ACC112 (cell line): ENCODE results near the gene NMNAT2.

Source experiments
- H2AFZ ChIP-seq: fragments of 200-600 bp; sonication (generic); one replicate; pipeline ENCODE4 v1.6.0; 2017; ENCODE audit warnings: antibody characterized with exemption, low read length; ENCODE audit not compliant: unreplicated experiment
- H3K27ac ChIP-seq: fragments of 200-600 bp; sonication (generic); 2 replicates; pipeline ENCODE4 v1.5.1; 2014; ENCODE audit warnings: low read depth, mild to moderate bottlenecking, antibody characterized with exemption, low read length, moderate library complexity
- H3K27me3 ChIP-seq: fragments of 200-600 bp; sonication (generic); 2 replicates; pipeline ENCODE4 v1.6.1; 2014; ENCODE audit warnings: mild to moderate bottlenecking, antibody characterized with exemption, low read length, moderate library complexity, mixed read lengths; ENCODE audit not compliant: insufficient read depth
- H3K36me3 ChIP-seq: fragments of 200-600 bp; sonication (generic); 2 replicates; pipeline ENCODE4 v1.6.1; 2016; ENCODE audit warnings: mild to moderate bottlenecking, antibody characterized with exemption, low read length, moderate library complexity, mixed read lengths; ENCODE audit not compliant: insufficient read depth
- H3K4me1 ChIP-seq: fragments of 200-600 bp; sonication (generic); one replicate; pipeline ENCODE4 v1.6.1; 2016; ENCODE audit warnings: low read length, mixed read lengths; ENCODE audit not compliant: insufficient read depth, unreplicated experiment, control insufficient read depth
- H3K4me3 ChIP-seq: fragments of 200-600 bp; sonication (generic); 2 replicates; pipeline ENCODE4 v1.5.1; 2014; ENCODE audit warnings: mild to moderate bottlenecking, low read depth, low read length
- H3K79me2 ChIP-seq: fragments of 200-600 bp; sonication (generic); one replicate; pipeline ENCODE4 v1.6.0; 2016; ENCODE audit warnings: low read length; ENCODE audit not compliant: control insufficient read depth, unreplicated experiment, insufficient read depth

The NMNAT2 gene

DNA sequence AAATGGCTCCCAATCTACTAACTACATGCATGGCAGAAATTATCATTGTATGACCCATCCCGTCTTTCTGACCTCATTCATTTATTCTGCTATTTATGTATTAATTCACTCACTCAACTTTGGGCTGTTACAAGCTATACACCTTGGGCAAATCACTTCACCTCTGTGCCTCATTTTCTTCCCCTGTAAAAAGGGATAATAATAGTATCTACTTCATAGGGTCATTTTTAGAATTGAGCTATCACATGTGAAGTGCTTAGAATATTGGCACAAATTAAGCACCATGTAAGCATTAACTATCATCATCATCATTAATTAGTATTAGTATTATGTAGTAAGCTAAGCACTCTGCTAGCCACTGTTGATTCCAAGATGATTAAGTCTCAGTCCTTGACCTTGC, 52.1 kb downstream of the NMNAT2 start:
- no peak overlapping the region for H3K27ac ChIP-seq
- no peaks in the 10 kb centered on the region for H3K36me3 ChIP-seq
- peaks cover 5% of the 10 kb centered on the region for H3K4me1 ChIP-seq
- no peak overlapping the region for H2AFZ ChIP-seq
- no peaks in the 10 kb centered on the region for H3K79me2 ChIP-seq
- H3K4me3 ChIP-seq = no peak overlapping the region
- peaks cover 14% of the 10 kb centered on the region; the same call in 1 of the 2 replicates for H3K27me3 ChIP-seq

DNA sequence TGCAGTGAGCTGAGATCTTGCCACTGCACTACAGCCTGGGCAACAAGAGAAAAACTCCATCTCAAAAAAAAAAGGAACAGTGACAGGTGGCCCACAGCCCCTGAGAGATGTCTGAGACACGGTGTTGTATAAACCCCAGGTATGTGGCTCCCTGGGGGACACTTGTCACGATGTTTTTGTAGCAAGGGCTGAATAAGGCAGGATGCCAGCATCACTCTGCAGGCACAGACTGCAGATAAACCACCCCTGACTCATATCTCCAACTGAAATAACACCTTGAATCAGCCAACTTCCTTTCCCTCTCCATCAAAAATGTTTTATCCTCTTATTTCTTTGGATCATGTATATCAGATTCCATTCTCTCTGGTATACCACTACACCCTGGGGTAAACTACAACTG, 52.5 kb downstream of the NMNAT2 start:
- H2AFZ ChIP-seq = no peak overlapping the region
- H3K79me2 ChIP-seq = no peaks in the 10 kb centered on the region
- no peak overlapping the region for H3K4me3 ChIP-seq
- H3K27me3 ChIP-seq = peaks cover 11% of the 10 kb centered on the region; the same call in 1 of the 2 replicates
- no peak overlapping the region for H3K27ac ChIP-seq
- H3K36me3 ChIP-seq = no peaks in the 10 kb centered on the region
- peaks cover 5% of the 10 kb centered on the region for H3K4me1 ChIP-seq

DNA sequence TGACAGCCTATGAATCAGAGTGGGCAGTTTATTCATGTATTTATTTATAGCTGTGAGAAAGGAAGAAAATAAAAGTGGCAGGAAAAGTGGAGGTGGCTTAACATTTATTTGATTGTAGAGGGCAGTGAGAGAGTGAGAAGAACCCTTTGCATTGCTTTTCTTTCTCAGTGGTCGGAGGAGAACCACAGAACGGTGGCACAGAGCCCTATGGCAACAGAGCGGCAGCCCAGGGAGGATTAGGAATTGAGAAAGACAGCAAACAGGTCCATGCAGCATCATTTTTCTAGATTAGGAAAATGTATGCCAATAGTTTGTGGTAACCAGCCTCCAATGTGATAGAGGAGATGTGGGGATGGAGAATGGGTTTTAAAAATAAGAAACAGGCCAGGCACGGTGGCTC, 53.1 kb downstream of the NMNAT2 start:
- H2AFZ ChIP-seq = no peak overlapping the region
- no peaks in the 10 kb centered on the region for H3K79me2 ChIP-seq
- H3K27me3 ChIP-seq = peaks cover 9% of the 10 kb centered on the region; the same call in 1 of the 2 replicates
- no peaks in the 10 kb centered on the region for H3K36me3 ChIP-seq
- peaks cover 7% of the 10 kb centered on the region for H3K4me1 ChIP-seq
- H3K27ac ChIP-seq = no peak overlapping the region
- H3K4me3 ChIP-seq = no peak overlapping the region

DNA sequence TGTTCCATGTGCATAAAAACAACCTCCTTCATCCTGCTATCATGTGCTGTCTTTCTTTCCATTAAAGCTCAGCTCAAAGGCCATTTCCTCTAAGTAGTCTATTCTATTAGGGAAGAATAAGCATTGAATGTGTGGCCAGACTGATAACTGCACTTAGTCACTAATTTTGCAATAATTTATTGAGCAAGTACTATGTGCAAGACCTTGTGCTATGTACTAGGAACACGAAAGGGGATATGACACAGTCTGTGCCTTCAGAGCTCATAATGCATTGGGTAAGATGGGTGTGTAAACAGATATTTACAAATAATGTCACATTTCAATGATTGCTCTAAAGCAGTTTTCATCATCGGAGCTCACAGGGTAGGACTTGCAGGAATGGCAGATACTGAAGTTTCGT, 54.2 kb downstream of the NMNAT2 start:
- peaks cover 14% of the 10 kb centered on the region for H3K27me3 ChIP-seq
- no peaks in the 10 kb centered on the region for H3K36me3 ChIP-seq
- peaks cover 9% of the 10 kb centered on the region for H3K4me1 ChIP-seq
- H3K4me3 ChIP-seq = no peak overlapping the region
- H3K27ac ChIP-seq = no peak overlapping the region; the same call in 1 of the 2 replicates
- no peaks in the 10 kb centered on the region for H3K79me2 ChIP-seq
- H2AFZ ChIP-seq = no peak overlapping the region

DNA sequence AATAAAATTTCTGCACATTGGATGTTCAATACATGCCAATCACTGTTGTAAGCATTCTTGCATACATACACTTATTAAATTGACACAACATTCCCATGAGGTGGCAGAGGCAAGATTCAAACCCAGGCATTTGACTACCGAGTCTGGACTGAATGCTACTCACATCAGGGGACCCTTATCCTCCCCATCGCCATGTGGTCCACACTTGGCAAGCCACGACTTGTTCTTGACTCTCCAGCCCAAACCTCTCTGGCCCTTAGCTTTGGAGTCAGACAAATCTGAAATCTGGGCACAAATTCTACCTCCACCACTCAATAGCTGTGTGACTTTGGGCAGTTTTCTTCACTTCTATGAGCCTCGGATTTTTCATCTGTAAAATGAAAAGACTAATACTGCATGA, 57.1 kb downstream of the NMNAT2 start:
- Histone ChIP-seq H3K79me2 (no peaks in the 10 kb centered on the region), H2AFZ (no peak overlapping the region), H3K27me3 (peaks cover 21% of the 10 kb centered on the region), H3K4me3 (no peak overlapping the region), H3K36me3 (no peaks in the 10 kb centered on the region), H3K4me1 (peaks cover 8% of the 10 kb centered on the region), H3K27ac (no peak overlapping the region)

DNA sequence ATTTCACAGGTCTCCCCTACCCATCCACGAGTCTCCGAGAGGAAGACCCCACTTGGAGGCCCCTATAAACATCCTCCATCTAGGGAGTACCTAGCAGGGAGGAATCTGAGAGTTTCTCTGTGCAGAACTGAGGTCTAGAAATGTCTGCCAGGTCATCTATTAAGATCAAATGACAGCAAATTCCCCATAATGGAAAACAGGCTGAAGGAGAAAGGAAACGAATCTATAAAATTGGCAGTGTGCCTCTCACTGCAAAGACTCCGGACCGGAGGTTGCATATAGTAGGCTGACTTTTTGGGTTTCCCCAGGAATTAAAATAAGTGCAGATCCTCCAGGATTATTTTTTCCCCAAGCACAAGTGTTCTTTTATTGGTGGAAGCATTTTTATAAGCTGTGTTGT, 57.7 kb downstream of the NMNAT2 start:
- H2AFZ ChIP-seq = no peak overlapping the region
- no peak overlapping the region for H3K4me3 ChIP-seq
- H3K79me2 ChIP-seq = no peaks in the 10 kb centered on the region
- H3K27me3 ChIP-seq = peaks cover 21% of the 10 kb centered on the region
- no peak overlapping the region for H3K27ac ChIP-seq
- peaks cover 4% of the 10 kb centered on the region for H3K4me1 ChIP-seq
- H3K36me3 ChIP-seq = no peaks in the 10 kb centered on the region

DNA sequence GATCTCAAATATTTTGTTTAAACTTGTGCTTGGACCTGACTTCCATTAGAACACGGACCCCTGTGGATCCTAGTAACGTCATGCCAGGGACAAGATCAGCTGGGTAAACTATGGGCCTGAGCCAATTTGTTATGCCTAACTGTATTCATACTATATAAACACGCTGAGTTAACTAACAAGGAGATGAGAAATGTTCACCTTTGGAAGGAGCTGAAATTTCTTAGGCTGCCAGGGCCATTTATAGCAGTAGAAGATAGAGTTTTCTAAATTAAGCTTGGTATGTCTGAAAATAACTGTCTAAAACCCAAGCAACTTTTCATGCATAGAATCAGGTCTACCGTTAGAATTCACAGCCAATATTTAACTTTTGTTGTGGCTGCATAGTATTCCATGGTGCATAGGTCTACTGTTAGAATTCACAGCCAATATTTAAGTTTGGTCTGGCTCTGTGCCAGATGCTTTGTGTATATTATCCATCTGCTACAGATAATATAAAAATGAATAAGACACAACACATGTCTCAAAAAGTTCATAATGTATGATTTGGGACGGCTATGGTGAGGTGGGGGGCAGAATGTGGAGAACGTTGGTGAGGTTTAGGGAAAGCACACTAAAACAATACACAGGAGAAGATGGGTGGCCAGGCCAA, 61.5 kb downstream of the NMNAT2 start:
- Histone ChIP-seq H3K4me1 (peaks cover 7% of the 10 kb centered on the region), H3K36me3 (no peaks in the 10 kb centered on the region), H3K4me3 (no peak overlapping the region), H3K27me3 (peaks cover 21% of the 10 kb centered on the region), H3K79me2 (no peaks in the 10 kb centered on the region), H3K27ac (no peak overlapping the region), H2AFZ (no peak overlapping the region)

DNA sequence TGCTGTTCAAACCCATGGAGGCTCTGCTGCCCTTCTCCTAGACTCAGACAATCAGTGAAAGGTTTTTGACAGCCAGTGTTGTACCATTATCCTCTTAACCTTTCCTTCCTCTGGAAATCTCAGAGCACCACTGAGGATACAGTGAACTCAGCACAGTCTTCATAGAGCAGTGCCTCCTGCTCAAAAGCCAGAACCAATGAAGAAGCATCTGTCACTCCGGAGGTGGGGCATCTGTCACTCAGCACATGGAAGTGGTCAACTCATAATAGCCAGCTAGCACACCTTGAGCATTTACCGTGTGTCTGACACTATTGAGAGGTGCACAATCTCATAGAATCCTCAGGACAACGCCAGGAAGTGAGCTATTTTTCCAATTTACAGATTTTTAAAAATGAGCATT, 62.4 kb downstream of the NMNAT2 start:
- no peak overlapping the region for H3K4me3 ChIP-seq
- no peaks in the 10 kb centered on the region for H3K79me2 ChIP-seq
- peaks cover 29% of the 10 kb centered on the region for H3K27me3 ChIP-seq

DNA sequence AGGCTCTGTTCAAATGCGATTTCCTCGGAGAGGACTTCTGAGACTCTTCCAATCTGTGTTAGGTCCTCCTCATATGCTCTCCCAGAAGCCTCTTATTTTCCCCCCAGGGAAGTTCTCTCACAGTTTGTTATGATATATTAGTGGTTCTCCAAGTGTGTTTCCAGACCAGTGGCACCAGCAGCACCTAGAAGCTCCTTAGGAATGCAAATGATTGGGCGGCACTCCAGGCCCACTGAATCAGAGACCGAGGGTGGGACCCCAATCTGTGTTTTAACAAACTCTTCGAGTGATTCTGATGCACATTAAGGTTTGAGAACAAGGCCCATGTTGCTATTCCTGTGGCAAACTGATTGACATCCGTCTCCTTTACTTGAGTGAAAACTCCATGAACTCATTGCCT, 63.0 kb downstream of the NMNAT2 start:
- Histone ChIP-seq H3K79me2 (no peaks in the 10 kb centered on the region), H3K27me3 (peaks cover 34% of the 10 kb centered on the region), H3K27ac (no peak overlapping the region), H2AFZ (no peak overlapping the region), H3K4me1 (peaks cover 6% of the 10 kb centered on the region), H3K4me3 (no peak overlapping the region), H3K36me3 (no peaks in the 10 kb centered on the region)

More for the DNA sequence above, 62.4 kb downstream of the NMNAT2 start:
- no peak overlapping the region for H2AFZ ChIP-seq
- H3K4me1 ChIP-seq = peaks cover 7% of the 10 kb centered on the region
- H3K27ac ChIP-seq = no peak overlapping the region
- no peaks in the 10 kb centered on the region for H3K36me3 ChIP-seq

DNA sequence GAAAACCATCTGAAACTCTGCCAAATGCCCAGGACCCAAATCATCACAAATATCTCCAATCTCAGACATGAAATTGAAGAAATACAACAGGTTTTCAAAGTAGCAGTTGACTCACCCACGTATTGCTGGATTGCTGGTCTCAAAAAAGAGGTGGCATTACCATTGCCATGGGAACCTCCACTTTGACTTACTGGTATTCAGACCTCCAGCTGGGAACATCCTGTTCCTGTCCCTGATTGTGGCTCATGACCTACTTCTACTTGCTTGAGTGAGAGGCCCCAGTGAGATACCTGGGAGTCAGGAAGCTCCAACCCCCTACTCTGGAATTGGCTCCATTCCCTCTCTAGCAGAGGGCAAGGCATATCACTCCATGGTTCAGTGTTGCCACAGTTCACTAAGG, 64.6 kb downstream of the NMNAT2 start:
- Histone ChIP-seq H3K4me3 (no peak overlapping the region), H3K27ac (no peak overlapping the region), H3K36me3 (no peaks in the 10 kb centered on the region), H3K79me2 (no peaks in the 10 kb centered on the region), H3K27me3 (peaks cover 33% of the 10 kb centered on the region), H2AFZ (no peak overlapping the region), H3K4me1 (peaks cover 3% of the 10 kb centered on the region)

DNA sequence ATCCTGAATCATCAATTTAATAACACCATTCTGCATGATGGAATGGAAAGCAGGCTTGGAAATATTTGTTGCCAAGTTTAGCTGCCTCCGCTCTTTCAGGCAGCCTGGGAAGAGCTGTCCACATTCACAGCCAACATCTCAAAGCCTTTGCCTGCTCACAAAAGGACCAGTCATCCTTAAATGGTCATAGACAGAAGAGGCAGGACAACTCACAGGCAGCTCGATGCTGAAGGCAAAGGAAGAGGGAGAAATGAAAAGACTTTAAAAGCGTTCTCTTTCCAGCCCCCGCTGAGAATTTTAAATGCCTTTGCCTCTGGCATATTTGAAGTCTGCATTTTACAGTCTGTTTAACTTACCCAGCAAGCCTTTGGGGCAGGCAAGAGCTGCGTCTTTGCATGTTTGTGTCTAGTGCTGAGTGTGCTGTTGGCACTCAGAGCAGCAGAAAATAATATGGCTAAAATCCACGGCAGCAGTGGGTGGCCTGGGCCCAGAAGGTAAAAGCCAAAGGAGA, 68.9 kb downstream of the NMNAT2 start:
- Histone ChIP-seq H3K27ac (no peak overlapping the region), H3K36me3 (no peaks in the 10 kb centered on the region), H2AFZ (no peak overlapping the region), H3K4me1 (peaks cover 3% of the 10 kb centered on the region), H3K79me2 (no peaks in the 10 kb centered on the region), H3K27me3 (peaks cover 56% of the 10 kb centered on the region), H3K4me3 (no peak overlapping the region)
